H1 (cell line): ENCODE measurements around the gene PIWIL1. TPM values are rescaled to one million over a fixed set of nuclear protein-coding genes. Genes with fewer than 3 reads are reported as not detected.

Experiments used
- CTCF ChIA-PET: fragments of 300-600 bp; sonication (Branson Sonifier 250); formaldehyde crosslinking; loops from one replicate; lab custom pipeline; 2021; ENCODE audit not compliant: partially characterized antibody; lab: Charles Lee
- POLR2A ChIA-PET: fragments of 300-600 bp; sonication (Branson Sonifier 250); formaldehyde crosslinking; loops from one replicate; lab custom pipeline; 2021; ENCODE audit warnings: inconsistent platforms; ENCODE audit not compliant: partially characterized antibody; lab: Charles Lee
- DNase-seq, 2 experiments: peaks; one replicate each; pipeline versions ENCODE4 v3.0.0 to v3.0.0-alpha.2; 2010 to 2022; ENCODE audit warnings: low spot score in 2 of 2, low read depth in 1 of 2, mixed read lengths in 1 of 2
- FAIRE-seq: peaks from 2 replicates; lab custom pipeline; 2011; peaks lifted over from hg19 to GRCh38; lab: Jason Lieb, UNC
- H2AFZ ChIP-seq: 2 replicates; pipeline ENCODE4 v1.8.1; 2012; ENCODE audit warnings: low read length, inconsistent platforms
- H2AK5ac ChIP-seq: 2 replicates; pipeline ENCODE4 v1.6.1; 2013; ENCODE audit warnings: low read depth, low read length
- H2BK120ac ChIP-seq: replicated peaks from 2 replicates; pipeline ENCODE3; 2013; ENCODE audit warnings: low read depth, low read length, inconsistent platforms
- H2BK12ac ChIP-seq: 2 replicates; pipeline ENCODE4 v1.6.1; 2013; ENCODE audit warnings: low read depth, low read length
- H2BK15ac ChIP-seq: 2 replicates; pipeline ENCODE4 v1.6.1; 2013; ENCODE audit warnings: low read length
- H2BK20ac ChIP-seq: 2 replicates; pipeline ENCODE4 v1.6.1; 2013; ENCODE audit warnings: low read length
- H2BK5ac ChIP-seq: 2 replicates; pipeline ENCODE4 v1.6.1; 2013; ENCODE audit warnings: low read depth, low read length
- H3K14ac ChIP-seq: 2 replicates; pipeline ENCODE4 v1.6.1; 2013; ENCODE audit warnings: inconsistent platforms; ENCODE audit not compliant: insufficient read length
- H3K18ac ChIP-seq: 2 replicates; pipeline ENCODE4 v1.6.1; 2013; ENCODE audit warnings: low read length; ENCODE audit errors: extremely low read depth
- H3K23ac ChIP-seq: 2 replicates; pipeline ENCODE4 v1.6.1; 2013; ENCODE audit warnings: inconsistent platforms; ENCODE audit not compliant: insufficient read length
- H3K23me2 ChIP-seq: 2 replicates; pipeline ENCODE4 v1.6.1; 2013; ENCODE audit warnings: low read depth, low read length
- H3K27ac ChIP-seq: 2 replicates; pipeline ENCODE4 v1.6.1; 2011; ENCODE audit warnings: low read depth, low read length, inconsistent platforms
- H3K27me3 ChIP-seq, 4 experiments: replicated peaks in 1 of 4; 1 replicate in 1 of 4; 2 replicates in 3 of 4; pipeline versions ENCODE4 v1.6.1 to v1.8.1; 2011 to 2013; ENCODE audit warnings: low read length in 3 of 4, mild to moderate bottlenecking in 3 of 4, inconsistent platforms in 2 of 4, mixed read lengths in 2 of 4, moderate library complexity in 1 of 4; ENCODE audit not compliant: control insufficient read depth in 3 of 4, insufficient read depth in 3 of 4; ENCODE audit errors: extremely low read depth in 1 of 4
- H3K36me3 ChIP-seq, 4 experiments: 2 replicates each; pipeline versions ENCODE4 v1.6.1 to v1.8.1; 2011 to 2013; ENCODE audit warnings: mild to moderate bottlenecking in 4 of 4, low read length in 3 of 4, moderate library complexity in 2 of 4, control low read depth in 1 of 4, inconsistent platforms in 1 of 4; ENCODE audit not compliant: insufficient read depth in 4 of 4, control insufficient read depth in 2 of 4
- H3K4ac ChIP-seq: replicated peaks from 2 replicates; pipeline ENCODE3; 2013; ENCODE audit warnings: low read length, low read depth, mixed read lengths, inconsistent platforms; ENCODE audit not compliant: insufficient read length
- H3K4me1 ChIP-seq, 4 experiments: replicated peaks in 1 of 4; 1 replicate in 1 of 4; 2 replicates in 3 of 4; pipeline versions ENCODE4 v1.6.1 to v1.8.1; 2011 to 2013; ENCODE audit warnings: low read length in 3 of 4, inconsistent platforms in 2 of 4, mixed read lengths in 1 of 4; ENCODE audit not compliant: insufficient read depth in 4 of 4, control insufficient read depth in 3 of 4
- H3K4me2 ChIP-seq, 2 experiments: 2 replicates each; pipeline versions ENCODE4 v1.6.1 to v1.8.1; 2011 to 2013; ENCODE audit warnings: low read depth in 2 of 2, low read length in 2 of 2, control low read depth in 1 of 2, inconsistent platforms in 1 of 2, mild to moderate bottlenecking in 1 of 2; ENCODE audit not compliant: insufficient read depth in 1 of 2
- H3K4me3 ChIP-seq, 4 experiments: fragments of 200-600, 300-600 bp in 1 of 4; sonication (generic), shearing (Covaris generic), sonication (Bioruptor Twin) in 1 of 4; 2 replicates each; pipeline versions ENCODE4 v1.5.1 to v1.8.1; 2011 to 2016; ENCODE audit warnings: low read length in 4 of 4, low read depth in 3 of 4, control low read depth in 2 of 4, inconsistent platforms in 2 of 4, mild to moderate bottlenecking in 2 of 4, mixed read lengths in 1 of 4, moderate library complexity in 1 of 4; ENCODE audit not compliant: insufficient read depth in 2 of 4; ENCODE audit errors: extremely low read depth in 1 of 4
- H3K56ac ChIP-seq: replicated peaks from 2 replicates; pipeline ENCODE3; 2013; ENCODE audit warnings: low read depth, mild to moderate bottlenecking, mixed read lengths, low read length, inconsistent platforms; ENCODE audit not compliant: insufficient read length
- H3K79me1 ChIP-seq: 2 replicates; pipeline ENCODE4 v1.6.1; 2013; ENCODE audit warnings: low read depth, low read length, control low read depth
- H3K79me2 ChIP-seq, 2 experiments: 2 replicates each; pipeline versions ENCODE4 v1.6.1 to v1.8.1; 2012 to 2013; ENCODE audit warnings: low read length in 2 of 2, mild to moderate bottlenecking in 2 of 2, inconsistent platforms in 1 of 2; ENCODE audit not compliant: insufficient read depth in 2 of 2, control insufficient read depth in 1 of 2
- H3K9ac ChIP-seq, 4 experiments: replicated peaks in 1 of 4; 1 replicate in 1 of 4; 2 replicates in 3 of 4; pipeline versions ENCODE4 v1.6.1 to v1.8.1; 2011 to 2013; ENCODE audit warnings: low read depth in 3 of 4, low read length in 3 of 4, control low read depth in 2 of 4, mild to moderate bottlenecking in 2 of 4, moderate library complexity in 2 of 4, inconsistent platforms in 1 of 4; ENCODE audit errors: extremely low read depth in 1 of 4
- H3K9me3 ChIP-seq, 2 experiments: 2 replicates each; pipeline versions ENCODE4 v1.6.1 to v1.8.1; 2012 to 2013; ENCODE audit warnings: mild to moderate bottlenecking in 2 of 2, moderate library complexity in 2 of 2, control low read depth in 1 of 2, inconsistent platforms in 1 of 2, low read depth in 1 of 2, low read length in 1 of 2, mixed read lengths in 1 of 2; ENCODE audit not compliant: insufficient read depth in 2 of 2
- H4K20me1 ChIP-seq, 2 experiments: replicated peaks in 1 of 2; 2 replicates each; pipeline versions ENCODE3 to v1.8.1; 2011 to 2013; ENCODE audit warnings: inconsistent platforms in 2 of 2, low read length in 2 of 2, mild to moderate bottlenecking in 1 of 2; ENCODE audit not compliant: insufficient read depth in 2 of 2, control insufficient read depth in 1 of 2
- H4K5ac ChIP-seq: 2 replicates; pipeline ENCODE4 v1.6.1; 2013; ENCODE audit warnings: low read length, low read depth, mixed read lengths, inconsistent platforms; ENCODE audit not compliant: insufficient read length
- H4K8ac ChIP-seq: 2 replicates; pipeline ENCODE4 v1.8.0; 2013; ENCODE audit warnings: mild to moderate bottlenecking, moderate library complexity, low read length, inconsistent platforms; ENCODE audit not compliant: insufficient read depth; ENCODE audit errors: extremely low read depth
- H4K91ac ChIP-seq: replicated peaks from 2 replicates; pipeline ENCODE3; 2013; ENCODE audit warnings: low read length, mixed read lengths, inconsistent platforms; ENCODE audit not compliant: insufficient read length
- ATF2 ChIP-seq: IDR thresholded peaks from 2 replicates; pipeline ENCODE4 v1.6.1; 2012; ENCODE audit warnings: low read length, inconsistent platforms
- CHD1 ChIP-seq: IDR thresholded peaks from 2 replicates; pipeline ENCODE4 v1.6.1; 2012; ENCODE audit warnings: low read depth, low read length, improper control_type of control experiment
- CREB1 ChIP-seq: IDR thresholded peaks from 2 replicates; pipeline ENCODE4 v1.6.1; 2012; ENCODE audit warnings: inconsistent platforms
- HDAC6 ChIP-seq: IDR thresholded peaks from one replicate; pipeline ENCODE4 v1.7.1; 2012; ENCODE audit warnings: low read depth, mild to moderate bottlenecking, inconsistent platforms, low read length, moderate library complexity
- PHF8 ChIP-seq: fragments of 200-600 bp; sonication (generic); conservative IDR thresholded peaks from 2 replicates; pipeline ENCODE4 v1.7.1; 2012; ENCODE audit warnings: low read depth, mild to moderate bottlenecking, inconsistent platforms, low read length, moderate library complexity
- RAD21 ChIP-seq, 2 experiments: IDR thresholded peaks in 1 of 2; conservative IDR thresholded peaks in 1 of 2; 2 replicates each; pipeline ENCODE4 v1.6.1; 2011; ENCODE audit warnings: low read depth in 2 of 2, low read length in 2 of 2, improper control_type of control experiment in 1 of 2, inconsistent platforms in 1 of 2, mild to moderate bottlenecking in 1 of 2, moderate library complexity in 1 of 2
- RXRA ChIP-seq: IDR thresholded peaks from 2 replicates; pipeline ENCODE4 v1.6.1; 2011; ENCODE audit warnings: low read depth, mild to moderate bottlenecking, low read length, moderate library complexity; ENCODE audit not compliant: insufficient read depth
- SIRT6 ChIP-seq: IDR thresholded peaks from one replicate; pipeline ENCODE4 v1.7.1; 2012; ENCODE audit warnings: low read length, inconsistent platforms
- SP4 ChIP-seq: IDR thresholded peaks from 2 replicates; pipeline ENCODE4 v1.6.1; 2012; ENCODE audit warnings: low read length, inconsistent platforms
- SRF ChIP-seq: IDR thresholded peaks from 2 replicates; pipeline ENCODE4 v1.6.1; 2011; ENCODE audit warnings: mild to moderate bottlenecking, low read depth, low read length, moderate library complexity
- TAF7 ChIP-seq: optimal IDR thresholded peaks from 2 replicates; pipeline ENCODE3; 2011; ENCODE audit warnings: low read depth, mild to moderate bottlenecking, inconsistent platforms, low read length, moderate library complexity, borderline replicate concordance
- YY1 ChIP-seq: IDR thresholded peaks from 2 replicates; pipeline ENCODE4 v1.6.1; 2011; ENCODE audit warnings: low read depth, mild to moderate bottlenecking, low read length
- ZNF274 ChIP-seq: IDR thresholded peaks from 2 replicates; pipeline ENCODE4 v1.7.0; 2012; ENCODE audit warnings: low read length, borderline replicate concordance; ENCODE audit errors: extremely low read depth
- WGBS, 2 experiments: shearing (Covaris generic) in 1 of 2; methylation state at CpG; one replicate each; pipeline versions ENCODE4 v1.1.6 to v1.1.7; 2013 to 2015; ENCODE audit warnings: low lambda C conversion rate in 2 of 2, mixed read lengths in 2 of 2, inconsistent platforms in 1 of 2, low coverage in 1 of 2, missing lambda C conversion rate in 1 of 2; ENCODE audit not compliant: insufficient replicate concordance in 2 of 2, insufficient coverage in 1 of 2, insufficient read length in 1 of 2; ENCODE audit errors: extremely low coverage in 1 of 2, missing lambda C conversion rate in 1 of 2; 5-methylcytosine and 5-hydroxymethylcytosine counted together
- polyA plus RNA-seq, 7 experiments: library from polyadenylated mRNA; depleted of rRNA in 3 of 7; stranded (reverse) in 5 of 7; unstranded in 2 of 7; fragments of >200 nt in 5 of 7; fragments of 200-250 nt in 2 of 7; gene quantifications; 1 replicate in 5 of 7; 2 replicates in 1 of 7; 4 replicates in 1 of 7; pipeline versions ENCODE4 v1.2.1 to v1.2.3, GENCODE V29; 2011 to 2013; ENCODE audit warnings: missing spikeins in 2 of 7, mixed read lengths in 2 of 7
- total RNA-seq: library from RNA; stranded (reverse); fragmentation: NEBNext Ultra II Directional; extraction: Animal tissue kit (Norgen Biotek cat#: 25700); gene quantifications from 2 replicates; pipeline ENCODE4 v1.2.1, GENCODE V29; 2021

PIWIL1 gene
- total and polyA plus RNA-seq, 2 of the 8 experiments (the other 6 are each of a cell fraction or from before 2014, with no cell fraction given) = not detected

GRCh38 chr12:130366159-130366558 is 28.5 kb downstream of the PIWIL1 start:
- H2BK15ac ChIP-seq = no peak overlapping the region
- no peak overlapping the region for H3K27ac ChIP-seq
- H3K4ac ChIP-seq = no peak overlapping the region
- H4K20me1 ChIP-seq = no peaks in the 10 kb centered on the region
- H3K36me3 ChIP-seq = no peaks in the 10 kb centered on the region
- H4K5ac ChIP-seq = no peak overlapping the region
- POLR2A ChIA-PET = no interaction called here
- H3K14ac ChIP-seq = no peak overlapping the region
- H3K56ac ChIP-seq = no peak overlapping the region
- H3K27me3 ChIP-seq = no peaks in the 10 kb centered on the region; a peak in 2 of 7 replicates
- no peak overlapping the region for H3K18ac ChIP-seq
- no peaks in the 10 kb centered on the region for H3K79me2 ChIP-seq
- no peak overlapping the region for H2AK5ac ChIP-seq
- H3K23me2 ChIP-seq = no peaks in the 10 kb centered on the region
- no peak overlapping the region for H2BK120ac ChIP-seq
- H4K8ac ChIP-seq = no peak overlapping the region
- no peaks in the 10 kb centered on the region for H3K79me1 ChIP-seq
- WGBS, 2 experiments = 90% methylated on average over 7 of the region's 7 CpGs; no CpG with 5 or more reads in 1 of the 2 experiments
- DNase-seq (no peak), FAIRE-seq (no peak)
- H3K9ac ChIP-seq = no peak overlapping the region
- no peak overlapping the region for H3K23ac ChIP-seq
- H2AFZ ChIP-seq = no peak overlapping the region
- no peak overlapping the region for H4K91ac ChIP-seq
- H2BK5ac ChIP-seq = no peak overlapping the region
- no peak overlapping the region for H3K4me2 ChIP-seq
- no peak overlapping the region for H2BK20ac ChIP-seq
- CTCF ChIA-PET = no interaction called here
- peaks cover 0 to 5% (median 0%) of the 10 kb centered on the region in 4 experiments; a peak in 1 of 7 replicates for H3K4me1 ChIP-seq
- no peak overlapping the region for H3K4me3 ChIP-seq
- no peaks in the 10 kb centered on the region for H3K9me3 ChIP-seq
- no peak overlapping the region for H2BK12ac ChIP-seq
- no peak for TF ChIP-seq CHD1
- no peak for TF ChIP-seq ATF2
- no peak for TF ChIP-seq TAF7
- no peak for TF ChIP-seq SIRT6
- no peak for TF ChIP-seq YY1
- TF ChIP-seq HDAC6 = no peak
- TF ChIP-seq SP4 = no peak
- TF ChIP-seq RXRA = no peak
- TF ChIP-seq SRF = no peak
- TF ChIP-seq ZNF274 = no peak
- no peak for TF ChIP-seq PHF8
- TF ChIP-seq RAD21 (IDR thresholded peaks at IDR 0.05 in 1 of 2, conservative IDR thresholded peaks at IDR 0.05 in 1 of 2; ENCODE audit: low read depth in 2 of 2, low read length in 2 of 2) = no peak
- TF ChIP-seq CREB1 = no peak
